ENCODE measurements around the gene PEX7. TPM values are rescaled to one million over a fixed set of nuclear protein-coding genes. Genes with fewer than 3 reads are reported as not detected.
"Not testable (repeated sequence)": the region's sequence is repeated elsewhere in the genome, so short reads cannot be mapped to it uniquely, and the experiment has no call there.

PEX7 gene
- polyA plus RNA-seq, 12 donors: 5.8 to 10.0 (median 8.9) TPM; not detected in 1

GRCh38 chr6:136890986-136891385 is 68.6 kb downstream of the PEX7 start:
- DNase-seq: no peak

GRCh38 chr6:136893187-136893586 is 70.8 kb downstream of the PEX7 start:
- DNase-seq: no peak

GRCh38 chr6:136895901-136896300 is 73.5 kb downstream of the PEX7 start:
- no peak for DNase-seq

- no peak for DNase-seq
Observed at GRCh38 chr6:136897071-136897470, 74.7 kb downstream of the PEX7 start.

- no peak for DNase-seq
Observed at GRCh38 chr6:136901212-136901784, 78.9 kb downstream of the PEX7 start.

- not testable (repeated sequence) for DNase-seq
Observed at GRCh38 chr6:136904477-136904876, 82.1 kb downstream of the PEX7 start.

- DNase-seq: no peak
Observed at GRCh38 chr6:136914947-136915346, 92.6 kb downstream of the PEX7 start.

- no peak for DNase-seq
Observed at GRCh38 chr6:136918706-136919105, 96.3 kb downstream of the PEX7 start.

- DNase-seq: no peak
Observed at GRCh38 chr6:136920216-136920615, 97.8 kb downstream of the PEX7 start.

- no peak for DNase-seq
Observed at GRCh38 chr6:136920671-136921380, 98.4 kb downstream of the PEX7 start.

- no peak for DNase-seq
Observed at GRCh38 chr6:136921381-136921935, 99.1 kb downstream of the PEX7 start.

GRCh38 chr6:136921936-136922684 is 99.7 kb downstream of the PEX7 start, which contains the start of gene SLC35D3:
SLC35D3 (plus strand) TSS chr6:136922301; CDS start chr6:136922429, 128 bp downstream.
- no peak for DNase-seq

- DNase-seq: no peak
Observed at GRCh38 chr6:136922685-136923006, 100.3 kb downstream of the PEX7 start.

- DNase-seq: no peak
Observed at GRCh38 chr6:136923116-136923953, 100.9 kb downstream of the PEX7 start.

- no peak for DNase-seq
Observed at GRCh38 chr6:136923954-136924673, 101.7 kb downstream of the PEX7 start.

- no peak for DNase-seq
Observed at GRCh38 chr6:136926383-136926782, 104.0 kb downstream of the PEX7 start.

- no peak for DNase-seq
Observed at GRCh38 chr6:136927292-136927691, 104.9 kb downstream of the PEX7 start.

- DNase-seq: no peak
Observed at GRCh38 chr6:136930528-136930927, 108.1 kb downstream of the PEX7 start.

- no peak for DNase-seq
Observed at GRCh38 chr6:136932599-136932998, 110.2 kb downstream of the PEX7 start.

- DNase-seq: no peak
Observed at GRCh38 chr6:136945072-136945471, 122.7 kb downstream of the PEX7 start.

GRCh38 chr6:136945711-136946121 is 123.3 kb downstream of the PEX7 start:
- DNase-seq: no peak
